ENCODE results near the gene ZXDC.

ZXDC gene

DNA sequence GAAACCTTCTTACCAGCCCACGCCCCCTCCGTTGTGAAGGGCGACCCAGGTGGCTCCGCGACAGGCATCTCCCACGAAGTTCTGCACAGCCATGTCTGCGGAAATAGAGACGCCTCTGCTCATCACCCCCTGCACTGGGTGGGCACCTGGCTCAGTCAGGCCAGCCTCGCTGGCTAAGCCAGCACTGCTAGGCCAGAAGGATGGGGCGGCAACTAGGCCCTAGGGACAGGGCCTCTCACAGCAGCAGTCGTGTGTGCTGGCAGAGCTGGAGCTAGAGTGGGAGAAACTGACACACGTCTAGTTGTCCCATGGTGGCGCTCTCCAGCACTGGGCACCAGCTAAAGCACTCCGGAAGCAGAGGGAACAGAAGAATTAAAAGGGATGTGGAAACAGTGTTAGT is 12.5 kb upstream of the ZXDC start:
- no peaks in the 10 kb centered on the region for H3K9me3 ChIP-seq (ENCODE audit: insufficient read depth, low read depth, low read length)
- peak overlapping the region; percentile 55 for H3K4me3 ChIP-seq (ENCODE audit: low read length, poor library complexity, severe bottlenecking)
- H3K27me3 ChIP-seq (ENCODE audit: insufficient read depth, low read length, poor library complexity, severe bottlenecking): no peaks in the 10 kb centered on the region
- H3K9me2 ChIP-seq (replicated peaks; ENCODE audit: low read depth, low read length): no peaks in the 10 kb centered on the region
- no peaks in the 10 kb centered on the region for H3K79me2 ChIP-seq (ENCODE audit: insufficient read depth, low read length)
- H3K4me1 ChIP-seq (ENCODE audit: insufficient read depth, low read length, poor library complexity, severe bottlenecking): peaks cover 56% of the 10 kb centered on the region
- peak overlapping the region; percentile 77 for H3K9ac ChIP-seq (ENCODE audit: low read depth, low read length, poor library complexity, severe bottlenecking)
- H2AFZ ChIP-seq (ENCODE audit: low read length): no peak overlapping the region
- H3F3A ChIP-seq (ENCODE audit: low read depth): no peaks in the 10 kb centered on the region
- TF ChIP-seq, protein P1, sequence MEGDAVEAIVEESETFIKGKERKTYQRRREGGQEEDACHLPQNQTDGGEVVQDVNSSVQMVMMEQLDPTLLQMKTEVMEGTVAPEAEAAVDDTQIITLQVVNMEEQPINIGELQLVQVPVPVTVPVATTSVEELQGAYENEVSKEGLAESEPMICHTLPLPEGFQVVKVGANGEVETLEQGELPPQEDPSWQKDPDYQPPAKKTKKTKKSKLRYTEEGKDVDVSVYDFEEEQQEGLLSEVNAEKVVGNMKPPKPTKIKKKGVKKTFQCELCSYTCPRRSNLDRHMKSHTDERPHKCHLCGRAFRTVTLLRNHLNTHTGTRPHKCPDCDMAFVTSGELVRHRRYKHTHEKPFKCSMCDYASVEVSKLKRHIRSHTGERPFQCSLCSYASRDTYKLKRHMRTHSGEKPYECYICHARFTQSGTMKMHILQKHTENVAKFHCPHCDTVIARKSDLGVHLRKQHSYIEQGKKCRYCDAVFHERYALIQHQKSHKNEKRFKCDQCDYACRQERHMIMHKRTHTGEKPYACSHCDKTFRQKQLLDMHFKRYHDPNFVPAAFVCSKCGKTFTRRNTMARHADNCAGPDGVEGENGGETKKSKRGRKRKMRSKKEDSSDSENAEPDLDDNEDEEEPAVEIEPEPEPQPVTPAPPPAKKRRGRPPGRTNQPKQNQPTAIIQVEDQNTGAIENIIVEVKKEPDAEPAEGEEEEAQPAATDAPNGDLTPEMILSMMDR (conservative IDR thresholded peaks at IDR 0.05; ENCODE audit: low read length): peak; percentile 44
- no peak for TF ChIP-seq EZH2phosphoT487 (IDR thresholded peaks at IDR 0.05; ENCODE audit: borderline replicate concordance)
- peak overlapping the region; percentile 75 for H3K4me2 ChIP-seq (ENCODE audit: low read depth, low read length, poor library complexity, severe bottlenecking)
- no peaks in the 10 kb centered on the region for H3K36me3 ChIP-seq (ENCODE audit: insufficient read depth, low read length)
- H4K20me1 ChIP-seq (ENCODE audit: insufficient read depth, low read length, poor library complexity, severe bottlenecking): no peaks in the 10 kb centered on the region

DNA sequence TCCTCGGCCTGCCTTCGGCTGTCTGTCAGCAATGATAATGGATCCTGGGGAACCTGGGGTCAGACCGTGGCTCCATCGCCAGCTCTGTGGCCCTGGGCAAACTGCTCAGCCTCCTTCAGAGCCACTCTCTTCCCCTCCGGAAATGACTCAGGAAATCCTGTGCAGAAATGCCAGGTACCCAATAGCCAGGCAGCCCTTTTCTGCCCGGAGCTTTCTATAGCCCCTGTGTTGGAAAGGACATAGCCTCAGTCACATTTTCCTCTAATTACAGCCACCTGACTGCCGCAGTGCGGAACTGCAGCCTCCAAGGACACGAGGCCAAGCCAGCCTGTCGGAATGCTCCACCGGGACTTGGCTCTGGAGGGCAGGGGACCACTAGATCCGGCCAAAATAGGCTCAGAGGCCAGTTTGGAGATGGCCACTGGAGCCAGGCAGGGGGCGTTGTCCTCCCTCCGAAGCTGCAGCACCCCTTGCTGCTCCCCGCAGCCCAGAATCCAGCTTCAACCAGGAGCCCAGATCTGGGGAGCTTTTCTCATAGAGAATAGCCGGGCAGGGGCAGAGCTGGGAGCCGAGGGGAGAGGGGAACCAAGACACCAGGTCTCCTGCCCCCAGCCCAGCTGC is 11.6 kb upstream of the ZXDC start:
- TF ChIP-seq, protein P1 (conservative IDR thresholded peaks at IDR 0.05; ENCODE audit: low read length): peak; percentile 57
- no peak for TF ChIP-seq EZH2phosphoT487 (IDR thresholded peaks at IDR 0.05; ENCODE audit: borderline replicate concordance)
- H3K79me2 ChIP-seq (ENCODE audit: insufficient read depth, low read length): no peaks in the 10 kb centered on the region
- no peaks in the 10 kb centered on the region for H4K20me1 ChIP-seq (ENCODE audit: insufficient read depth, low read length, poor library complexity, severe bottlenecking)
- no peaks in the 10 kb centered on the region for H3K9me3 ChIP-seq (ENCODE audit: insufficient read depth, low read depth, low read length)
- H3K27me3 ChIP-seq (ENCODE audit: insufficient read depth, low read length, poor library complexity, severe bottlenecking): no peaks in the 10 kb centered on the region
- no peaks in the 10 kb centered on the region for H3K9me2 ChIP-seq (replicated peaks; ENCODE audit: low read depth, low read length)
- H2AFZ ChIP-seq (ENCODE audit: low read length): peak overlapping the region; percentile 45
- H3K9ac ChIP-seq (ENCODE audit: low read depth, low read length, poor library complexity, severe bottlenecking): peak overlapping the region; percentile 77
- H3F3A ChIP-seq (ENCODE audit: low read depth): no peaks in the 10 kb centered on the region
- H3K4me2 ChIP-seq (ENCODE audit: low read depth, low read length, poor library complexity, severe bottlenecking): peak overlapping the region; percentile 75
- peaks cover 56% of the 10 kb centered on the region for H3K4me1 ChIP-seq (ENCODE audit: insufficient read depth, low read length, poor library complexity, severe bottlenecking)
- H3K36me3 ChIP-seq (ENCODE audit: insufficient read depth, low read length): no peaks in the 10 kb centered on the region
- peak overlapping the region; percentile 55 for H3K4me3 ChIP-seq (ENCODE audit: low read length, poor library complexity, severe bottlenecking)

DNA sequence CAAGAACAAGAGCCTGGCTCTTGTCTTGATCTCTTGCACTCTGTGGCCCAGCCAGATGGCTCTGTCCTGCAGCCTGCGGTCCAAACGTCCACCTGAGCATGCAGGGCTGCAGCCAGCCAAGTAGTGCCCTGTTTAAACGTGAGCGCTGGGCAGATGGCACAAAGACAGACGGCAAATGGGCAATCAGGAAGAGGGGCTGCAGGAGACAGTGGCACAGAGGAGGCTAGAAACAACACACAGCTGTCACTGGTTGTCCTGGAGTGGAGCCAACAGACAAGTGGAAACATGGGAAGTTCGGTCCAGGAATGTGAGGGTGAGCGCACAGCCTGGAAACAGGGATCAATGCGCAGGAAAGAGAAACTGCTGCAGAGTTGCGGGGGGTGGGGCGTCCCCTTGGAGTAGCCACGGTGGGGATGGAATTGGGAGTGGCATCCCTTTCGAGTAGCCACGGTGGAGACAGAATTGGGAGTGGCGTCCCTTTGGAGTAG is 10.7 kb upstream of the ZXDC start:
- H3F3A ChIP-seq (ENCODE audit: low read depth): no peaks in the 10 kb centered on the region
- H3K4me1 ChIP-seq (ENCODE audit: insufficient read depth, low read length, poor library complexity, severe bottlenecking): peaks cover 56% of the 10 kb centered on the region
- H2AFZ ChIP-seq (ENCODE audit: low read length): no peak overlapping the region
- peak overlapping the region; percentile 77 for H3K9ac ChIP-seq (ENCODE audit: low read depth, low read length, poor library complexity, severe bottlenecking)
- no peaks in the 10 kb centered on the region for H3K27me3 ChIP-seq (ENCODE audit: insufficient read depth, low read length, poor library complexity, severe bottlenecking)
- peak overlapping the region; percentile 75 for H3K4me2 ChIP-seq (ENCODE audit: low read depth, low read length, poor library complexity, severe bottlenecking)
- no peak for TF ChIP-seq EZH2phosphoT487 (IDR thresholded peaks at IDR 0.05; ENCODE audit: borderline replicate concordance)
- TF ChIP-seq, protein P1 (conservative IDR thresholded peaks at IDR 0.05; ENCODE audit: low read length): no peak
- no peaks in the 10 kb centered on the region for H3K36me3 ChIP-seq (ENCODE audit: insufficient read depth, low read length)
- H4K20me1 ChIP-seq (ENCODE audit: insufficient read depth, low read length, poor library complexity, severe bottlenecking): no peaks in the 10 kb centered on the region
- H3K9me3 ChIP-seq (ENCODE audit: insufficient read depth, low read depth, low read length): no peaks in the 10 kb centered on the region
- peak overlapping the region; percentile 55 for H3K4me3 ChIP-seq (ENCODE audit: low read length, poor library complexity, severe bottlenecking)
- no peaks in the 10 kb centered on the region for H3K79me2 ChIP-seq (ENCODE audit: insufficient read depth, low read length)
- H3K9me2 ChIP-seq (replicated peaks; ENCODE audit: low read depth, low read length): no peaks in the 10 kb centered on the region

Data from Loucy (cell line).